HAP-1 (cell line): ENCODE measurements around the gene SLC6A17.

ENCODE experiments used
- DNase-seq, 2 experiments: peaks; one replicate each; pipeline ENCODE4 v3.0.0-alpha.2; 2016 to 2020; ENCODE audit warnings: low spot score in 2 of 2
- H3K27me3 ChIP-seq: fragments of 250-450 bp; sonication (Bioruptor Pico); 2 replicates; pipeline ENCODE4 v1.5.1; 2020; ENCODE audit warnings: low read depth, mild to moderate bottlenecking, moderate library complexity
- H3K36me3 ChIP-seq: fragments of 250-450 bp; sonication (Bioruptor Pico); replicated peaks from 2 replicates; pipeline ENCODE4 v1.5.1; 2020; ENCODE audit warnings: mild to moderate bottlenecking
- H3K4me1 ChIP-seq: fragments of 250-450 bp; sonication (Bioruptor Pico); 2 replicates; pipeline ENCODE4 v1.5.1; 2020; ENCODE audit warnings: mild to moderate bottlenecking
- H3K4me3 ChIP-seq: fragments of 250-450 bp; sonication (Bioruptor Pico); 2 replicates; pipeline ENCODE4 v1.5.1; 2020; ENCODE audit warnings: mild to moderate bottlenecking, moderate library complexity
- H3K9me3 ChIP-seq: fragments of 250-450 bp; sonication (Bioruptor Pico); 2 replicates; pipeline ENCODE4 v1.5.1; 2020; ENCODE audit warnings: mild to moderate bottlenecking, moderate library complexity
- in situ Hi-C: fragments of 300-500 bp; cut with MboI; formaldehyde crosslinking; loops from 3 replicates; pipeline ENCODE4 v1.14.3; 2020; ENCODE audit warnings: low sequenced_read_pairs, inconsistent platforms, mixed read lengths

Gene SLC6A17

GRCh38 chr1:110230381-110231199, 80.3 kb downstream of the SLC6A17 start:
- in situ Hi-C loops: no loop called here
- DNase-seq: no peak
- Histone ChIP-seq H3K36me3 (no peaks in the 10 kb centered on the region), H3K4me1 (no peaks in the 10 kb centered on the region), H3K9me3 (no peaks in the 10 kb centered on the region), H3K4me3 (no peak overlapping the region), H3K27me3 (no peaks in the 10 kb centered on the region)

DNA sequence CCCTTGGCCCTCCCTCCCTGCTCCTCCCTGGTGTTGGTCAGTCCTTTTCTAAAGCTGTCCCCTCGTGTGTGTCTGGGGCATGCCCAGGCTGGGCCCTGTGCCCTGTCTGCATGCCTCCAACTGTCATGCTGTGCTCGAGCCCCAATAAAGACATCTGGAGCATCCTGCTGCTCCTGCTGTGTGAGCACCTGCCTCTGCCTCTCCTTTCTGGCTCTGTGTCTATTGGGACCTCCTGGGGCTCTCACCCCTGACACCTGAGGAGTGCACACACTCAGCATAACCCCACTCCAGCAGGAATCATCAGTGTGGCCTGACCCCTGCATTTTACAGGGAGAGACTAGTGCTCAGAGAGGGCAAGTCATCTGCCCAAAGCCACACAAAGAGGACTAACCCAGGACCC, 83.6 kb downstream of the SLC6A17 start:
- Histone ChIP-seq H3K9me3 (no peaks in the 10 kb centered on the region), H3K36me3 (no peaks in the 10 kb centered on the region), H3K4me3 (no peak overlapping the region), H3K27me3 (no peaks in the 10 kb centered on the region), H3K4me1 (no peaks in the 10 kb centered on the region)
- DNase-seq: no peak
- in situ Hi-C loops: no loop called here

DNA sequence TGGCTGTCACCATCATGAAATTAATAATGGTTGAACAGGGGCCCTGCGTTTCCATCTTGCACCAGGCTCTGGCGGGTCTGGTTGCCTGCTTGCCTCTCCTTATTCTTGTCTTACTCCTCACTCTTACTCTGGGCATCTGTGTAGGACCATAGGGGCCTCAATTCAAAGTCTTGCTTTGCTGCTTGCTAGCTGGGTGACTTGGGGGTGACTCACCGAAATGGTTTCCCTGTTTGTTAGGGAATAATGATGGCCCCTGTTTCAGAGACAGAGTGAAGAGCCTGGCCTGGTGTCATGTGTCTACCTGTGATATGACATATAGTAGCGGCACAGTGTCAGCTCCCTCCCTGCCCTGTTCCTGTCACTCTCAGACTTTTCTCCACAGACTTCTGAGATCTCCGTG, 84.4 kb downstream of the SLC6A17 start:
- Histone ChIP-seq H3K9me3 (no peaks in the 10 kb centered on the region), H3K4me3 (no peak overlapping the region), H3K27me3 (no peaks in the 10 kb centered on the region), H3K36me3 (no peaks in the 10 kb centered on the region), H3K4me1 (no peaks in the 10 kb centered on the region)
- DNase-seq: no peak
- in situ Hi-C loops: no loop called here

DNA sequence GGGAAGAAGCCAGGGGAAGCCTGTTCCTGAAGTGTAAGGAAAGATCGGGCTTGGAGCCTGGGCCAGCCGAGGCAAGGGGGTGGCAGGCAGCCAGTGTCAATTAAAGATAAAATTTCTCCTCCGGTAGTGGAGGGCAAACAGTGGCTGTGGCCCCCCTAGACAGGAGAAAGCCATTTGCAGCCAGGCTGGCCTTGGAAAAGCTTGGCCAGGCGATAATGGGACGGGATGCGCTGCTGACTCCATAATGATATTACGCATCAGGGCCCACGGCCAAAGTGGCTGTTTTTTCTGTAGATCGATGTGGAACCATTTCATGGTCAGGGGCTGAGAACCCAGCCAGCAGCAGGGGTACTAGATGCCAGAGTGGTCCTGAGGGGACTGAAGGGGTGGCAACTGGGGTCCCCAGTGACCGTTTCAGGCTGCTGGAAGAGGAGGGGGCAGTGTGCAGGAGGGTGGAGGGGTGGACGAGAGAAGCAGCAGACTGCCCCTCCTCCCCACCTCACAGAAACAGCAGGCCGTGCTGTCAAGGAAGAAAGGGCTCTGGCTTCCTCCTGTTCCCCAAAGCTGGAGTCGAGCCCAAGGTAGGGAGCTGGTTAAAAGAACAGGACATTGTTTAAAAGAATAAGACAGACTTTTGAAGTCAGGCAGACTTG, 85.0 kb downstream of the SLC6A17 start:
- H3K9me3 ChIP-seq: no peaks in the 10 kb centered on the region
- H3K4me3 ChIP-seq: no peak overlapping the region
- H3K36me3 ChIP-seq: no peaks in the 10 kb centered on the region
- DNase-seq: no peak
- no peaks in the 10 kb centered on the region for H3K27me3 ChIP-seq
- H3K4me1 ChIP-seq: no peaks in the 10 kb centered on the region
- in situ Hi-C loops: no loop called here

GRCh38 chr1:110235834-110236682, 85.8 kb downstream of the SLC6A17 start:
- no peak for DNase-seq
- H3K36me3 ChIP-seq: no peaks in the 10 kb centered on the region
- no peak overlapping the region for H3K4me3 ChIP-seq
- H3K4me1 ChIP-seq: no peaks in the 10 kb centered on the region
- no peaks in the 10 kb centered on the region for H3K27me3 ChIP-seq
- no peaks in the 10 kb centered on the region for H3K9me3 ChIP-seq
- in situ Hi-C loops: no loop called here

GRCh38 chr1:110237386-110238152, 87.3 kb downstream of the SLC6A17 start:
- DNase-seq: no peak
- H3K4me1 ChIP-seq: no peaks in the 10 kb centered on the region
- no peaks in the 10 kb centered on the region for H3K9me3 ChIP-seq
- in situ Hi-C loops: no loop called here
- H3K27me3 ChIP-seq: no peaks in the 10 kb centered on the region
- H3K36me3 ChIP-seq: no peaks in the 10 kb centered on the region
- no peak overlapping the region for H3K4me3 ChIP-seq

DNA sequence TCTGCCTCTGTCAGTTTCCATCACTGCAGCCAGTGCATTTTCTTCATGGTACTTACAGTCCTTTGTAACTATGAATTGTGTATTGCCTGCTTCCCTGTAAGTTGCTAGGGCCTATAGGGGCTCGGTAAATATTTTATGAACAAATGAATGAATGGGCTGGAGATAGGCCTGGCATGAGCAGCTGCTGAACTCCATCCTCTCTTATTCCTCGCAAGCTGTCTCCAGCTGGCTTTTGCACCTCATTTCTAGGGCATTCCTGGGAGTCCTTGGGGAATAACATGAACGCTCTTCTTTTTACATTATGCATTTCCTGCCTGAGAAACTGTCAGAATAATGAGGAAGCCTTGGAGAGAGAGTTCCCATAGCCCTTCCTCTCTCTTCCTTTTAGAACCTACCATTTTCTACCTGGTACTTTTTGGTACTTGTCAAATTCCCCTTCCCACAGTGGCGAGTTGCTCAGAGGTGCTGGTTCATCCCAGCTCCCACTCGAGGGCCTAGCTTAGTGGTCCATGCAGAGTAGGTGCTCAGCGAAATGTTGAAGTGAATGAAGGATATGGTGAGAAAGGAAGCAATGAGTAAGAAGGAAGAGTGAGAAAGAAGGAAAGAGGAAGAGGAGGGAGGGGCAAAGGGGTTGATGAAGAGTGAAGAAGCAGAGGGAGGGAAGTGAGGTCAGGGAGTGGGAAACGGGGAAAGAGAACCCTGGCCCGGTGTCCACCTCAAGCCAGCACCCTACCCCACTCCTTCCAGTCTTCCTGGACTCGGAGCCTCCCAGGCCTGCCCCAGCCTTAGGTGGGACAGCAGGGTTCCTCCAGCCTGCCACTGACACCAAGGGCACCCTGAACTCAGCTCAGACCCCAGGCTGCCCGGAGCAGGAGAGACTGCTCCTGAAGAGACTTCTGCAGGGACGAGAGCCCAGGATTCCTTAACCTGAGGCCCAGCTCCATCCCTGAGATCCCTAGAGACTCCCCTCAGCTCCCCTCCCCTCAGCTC, 89.4 kb downstream of the SLC6A17 start:
- Histone ChIP-seq H3K36me3 (no peaks in the 10 kb centered on the region), H3K4me1 (no peaks in the 10 kb centered on the region), H3K4me3 (no peak overlapping the region), H3K27me3 (no peaks in the 10 kb centered on the region), H3K9me3 (no peaks in the 10 kb centered on the region)
- in situ Hi-C loops: no loop called here
- DNase-seq: no peak

GRCh38 chr1:110240476-110241210, 90.3 kb downstream of the SLC6A17 start:
- no peaks in the 10 kb centered on the region for H3K36me3 ChIP-seq
- H3K4me1 ChIP-seq: no peaks in the 10 kb centered on the region
- H3K27me3 ChIP-seq: no peaks in the 10 kb centered on the region
- DNase-seq: no peak
- in situ Hi-C loops: no loop called here
- no peaks in the 10 kb centered on the region for H3K9me3 ChIP-seq
- H3K4me3 ChIP-seq: no peak overlapping the region

- H3K36me3 ChIP-seq: no peaks in the 10 kb centered on the region
- DNase-seq: no peak
- no peaks in the 10 kb centered on the region for H3K27me3 ChIP-seq
- no peaks in the 10 kb centered on the region for H3K4me1 ChIP-seq
- in situ Hi-C loops: no loop called here
- no peaks in the 10 kb centered on the region for H3K9me3 ChIP-seq
- no peak overlapping the region for H3K4me3 ChIP-seq
Measured at GRCh38 chr1:110241516-110241915, 91.2 kb downstream of the SLC6A17 start.

- no peaks in the 10 kb centered on the region for H3K36me3 ChIP-seq
- DNase-seq: no peak
Measured at GRCh38 chr1:110242062-110242461, 91.8 kb downstream of the SLC6A17 start.

DNA sequence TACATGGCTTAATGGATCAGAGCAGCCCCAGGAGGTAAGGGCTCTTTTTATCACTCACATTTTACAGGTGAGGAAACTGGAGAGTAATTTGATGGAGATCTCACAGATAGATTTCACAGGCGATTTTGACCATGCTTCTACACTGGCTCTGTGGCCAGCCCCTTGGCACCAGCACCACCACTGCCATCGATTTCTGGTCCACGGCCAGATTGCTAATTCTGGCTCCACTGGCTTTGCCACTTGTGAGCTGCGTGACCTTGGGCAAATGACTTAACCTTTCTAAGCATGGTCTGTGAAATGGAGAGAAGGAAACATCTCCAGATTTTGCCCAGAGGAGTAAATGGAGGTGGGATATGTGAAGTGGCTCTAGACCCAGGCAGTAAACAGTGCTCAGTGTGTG, 92.4 kb downstream of the SLC6A17 start:
- no peak for DNase-seq
- Histone ChIP-seq H3K4me1 (no peaks in the 10 kb centered on the region), H3K4me3 (no peak overlapping the region), H3K36me3 (no peaks in the 10 kb centered on the region), H3K9me3 (no peaks in the 10 kb centered on the region), H3K27me3 (no peaks in the 10 kb centered on the region)
- in situ Hi-C loops: no loop called here

More at GRCh38 chr1:110242062-110242461, 91.8 kb downstream of the SLC6A17 start:
- Histone ChIP-seq H3K4me1 (no peaks in the 10 kb centered on the region), H3K9me3 (no peaks in the 10 kb centered on the region), H3K27me3 (no peaks in the 10 kb centered on the region), H3K4me3 (no peak overlapping the region)
- in situ Hi-C loops: no loop called here

- Histone ChIP-seq H3K27me3 (no peaks in the 10 kb centered on the region), H3K9me3 (no peaks in the 10 kb centered on the region), H3K4me1 (no peaks in the 10 kb centered on the region), H3K36me3 (no peaks in the 10 kb centered on the region), H3K4me3 (no peak overlapping the region)
- DNase-seq: no peak
- in situ Hi-C loops: no loop called here
Measured at GRCh38 chr1:110243146-110243545, 92.9 kb downstream of the SLC6A17 start.
